HepG2 (cell line): Measurements from ENCODE around the gene MTNR1A. TPM values are rescaled to one million over a fixed set of nuclear protein-coding genes. Genes with fewer than 3 reads are reported as not detected.

Experiments used
- ATAC-seq: fragments of 200-7000 bp; cut with Tn5 transposase; 3 replicates; pipeline ENCODE4 v1.9.1; 2020; ENCODE audit warnings: mild to moderate bottlenecking, moderate library complexity
- BruUV-seq: library from RNA; stranded (reverse); fragments of 400-500 nt; replicated peaks from 2 replicates; lab custom pipeline; 2021; lab: Mats Ljungman, UMichigan
- CTCF ChIA-PET: fragments of 300-600 bp; formaldehyde crosslinking; extraction: SDS; loops from one replicate; lab custom pipeline; 2021; ENCODE audit warnings: low total read pairs, inconsistent platforms, low intra/inter-chr PET ratio; lab: Yijun Ruan, JAX
- POLR2A ChIA-PET: fragments of 350-600 bp; sonication (Branson Sonifier 250); formaldehyde crosslinking; loops from one replicate; lab custom pipeline; 2020; ENCODE audit warnings: antibody characterized with exemption, inconsistent platforms; lab: Yijun Ruan, JAX
- DNase-seq: peaks from one replicate; pipeline ENCODE4 v3.0.0-alpha.2; 2015; ENCODE audit warnings: low spot score
- FAIRE-seq: peaks from 3 replicates; lab custom pipeline; 2011; peaks lifted over from hg19 to GRCh38; lab: Jason Lieb, UNC
- H2AFZ ChIP-seq: one replicate; pipeline ENCODE4 v1.6.1; 2011; ENCODE audit warnings: low read length, inconsistent platforms
- H3K27ac ChIP-seq: fragments of 300-600 bp; 3 replicates; pipeline ENCODE4 v1.8.0; 2011; ENCODE audit warnings: mixed run types, mild to moderate bottlenecking, mixed read lengths, low read length, inconsistent platforms; ENCODE audit not compliant: insufficient read depth; ENCODE audit errors: extremely low read length
- H3K27me3 ChIP-seq, 2 experiments: fragments of 200-600 bp in 1 of 2; 2 replicates in 1 of 2; 3 replicates in 1 of 2; pipeline versions ENCODE4 v1.6.0 to v1.8.0; 2011; ENCODE audit warnings: low read length in 2 of 2, mild to moderate bottlenecking in 2 of 2, moderate library complexity in 2 of 2, inconsistent platforms in 1 of 2; ENCODE audit not compliant: insufficient read depth in 2 of 2, control insufficient read depth in 1 of 2
- H3K36me3 ChIP-seq, 2 experiments: fragments of 200-600 bp in 1 of 2; replicated peaks in 1 of 2; 2 replicates in 1 of 2; 3 replicates in 1 of 2; pipeline versions ENCODE4 v1.5.1 to v1.8.0; 2011; ENCODE audit warnings: low read length in 2 of 2, inconsistent platforms in 1 of 2; ENCODE audit not compliant: insufficient read depth in 2 of 2, control insufficient read depth in 1 of 2
- H3K4me1 ChIP-seq: 2 replicates; pipeline ENCODE4 v1.5.1; 2012; ENCODE audit warnings: low read length, inconsistent platforms; ENCODE audit not compliant: insufficient read depth
- H3K4me2 ChIP-seq: 2 replicates; pipeline ENCODE4 v1.6.0; 2011; ENCODE audit warnings: low read depth, low read length, inconsistent platforms
- H3K4me3 ChIP-seq, 3 experiments: fragments of 200-600 bp in 1 of 3; sonication (generic), shearing (Covaris generic) in 1 of 3; replicated peaks in 1 of 3; 2 replicates each; pipeline ENCODE4 v1.5.1; 2011 to 2016; ENCODE audit warnings: low read length in 3 of 3, inconsistent platforms in 2 of 3, low read depth in 2 of 3, mild to moderate bottlenecking in 2 of 3, control low read depth in 1 of 3, mixed read lengths in 1 of 3; ENCODE audit not compliant: insufficient read depth in 1 of 3
- H3K79me2 ChIP-seq: one replicate; pipeline ENCODE4 v1.6.1; 2011; ENCODE audit warnings: low read length, inconsistent platforms; ENCODE audit not compliant: insufficient read depth
- H3K9ac ChIP-seq: 2 replicates; pipeline ENCODE4 v1.6.0; 2011; ENCODE audit warnings: mild to moderate bottlenecking, low read depth, low read length, inconsistent platforms; ENCODE audit not compliant: insufficient read depth
- H3K9me3 ChIP-seq: 2 replicates; pipeline ENCODE4 v1.5.1; 2012; ENCODE audit warnings: mild to moderate bottlenecking, low read length
- H4K20me1 ChIP-seq: 2 replicates; pipeline ENCODE4 v1.6.0; 2011; ENCODE audit warnings: inconsistent platforms, mild to moderate bottlenecking, low read length, moderate library complexity; ENCODE audit not compliant: insufficient read depth
- NCOA2 ChIP-seq: sonication (generic); formaldehyde crosslinking; IDR thresholded peaks from 2 replicates; pipeline ENCODE4 v1.8.0; 2022; ENCODE audit warnings: inconsistent platforms
- RFX5 ChIP-seq: IDR thresholded peaks from 2 replicates; pipeline ENCODE4 v1.6.1; 2011; ENCODE audit warnings: low read depth, low read length, improper control_type of control experiment
- RXRA ChIP-seq: sonication (generic); formaldehyde crosslinking; IDR thresholded peaks from 2 replicates; pipeline ENCODE4 v1.5.1; 2020; ENCODE audit warnings: missing genetic modification reagents
- SOX13 ChIP-seq, 3 experiments: fragments of 450-650 bp in 1 of 3; sonication (generic) in 1 of 3; formaldehyde crosslinking in 1 of 3; IDR thresholded peaks in 2 of 3; conservative IDR thresholded peaks in 1 of 3; 2 replicates each; pipeline versions ENCODE4 v1.5.0 to v1.6.1; 2016 to 2020; ENCODE audit warnings: antibody characterized with exemption in 1 of 3, mild to moderate bottlenecking in 1 of 3, missing compliant biosample characterization in 1 of 3, missing genetic modification reagents in 1 of 3, moderate library complexity in 1 of 3
- TCF7 ChIP-seq: sonication (generic); IDR thresholded peaks from 2 replicates; pipeline ENCODE4 v1.6.1; 2016; ENCODE audit warnings: antibody characterized with exemption, low read depth
- TMF1 ChIP-seq: sonication (generic); formaldehyde crosslinking; IDR thresholded peaks from 2 replicates; pipeline ENCODE4 v1.8.1; 2022; ENCODE audit warnings: low read depth, missing genetic modification reagents
- ZNF24 ChIP-seq: fragments of 450-650 bp; IDR thresholded peaks from 2 replicates; pipeline ENCODE4 v1.6.1; 2017; ENCODE audit warnings: antibody characterized with exemption, mild to moderate bottlenecking
- ZNF451 ChIP-seq: sonication (generic); formaldehyde crosslinking; IDR thresholded peaks from 2 replicates; pipeline ENCODE4 v1.5.0; 2020; ENCODE audit warnings: mild to moderate bottlenecking, missing genetic modification reagents
- WGBS: methylation state at CpG from one replicate; pipeline ENCODE4 v1.1.6; 2017; ENCODE audit warnings: low lambda C conversion rate; 5-methylcytosine and 5-hydroxymethylcytosine counted together
- in situ Hi-C: cut with HindIII; loops from 2 replicates; pipeline ENCODE4 v1.10.0; 2017; ENCODE audit warnings: low pct_unique_long_range_greater_than_20kb; ENCODE audit not compliant: extremely low pct_ligation_motif_present
- intact Hi-C: fragments of 100-400 bp; cut with micrococcal nuclease; formaldehyde crosslinking; loops from one replicate; pipeline ENCODE4 v1.10.0; 2022; ENCODE audit not compliant: unreplicated experiment
- polyA plus RNA-seq, 8 experiments: library from polyadenylated mRNA; depleted of rRNA in 3 of 8; stranded (reverse) in 7 of 8; unstranded in 1 of 8; fragments of >200 nt; fragmentation: Illumina TruSeq in 4 of 8; extraction: Trizol in 4 of 8; gene quantifications; 2 replicates each; pipeline versions ENCODE4 v1.2.1 to v1.2.3, GENCODE V29; 2011 to 2016; ENCODE audit warnings: low read depth in 4 of 8, missing spikeins in 1 of 8, mixed read lengths in 1 of 8; ENCODE audit not compliant: insufficient read depth in 1 of 8
- total RNA-seq, 5 experiments: library from RNA; depleted of rRNA; stranded (reverse); fragments of >200 nt; fragmentation: Illumina TruSeq; extraction: Trizol; gene quantifications; 2 replicates each; pipeline ENCODE4 v1.2.3, GENCODE V29; 2016; ENCODE audit warnings: low read depth in 1 of 5
- TF ChIP-seq, protein P1 (sequence below): sonication (generic); formaldehyde crosslinking; IDR thresholded peaks from 2 replicates; pipeline ENCODE4 v1.4.0; 2020; ENCODE audit warnings: missing genetic modification reagents
- TF ChIP-seq, protein P2 (sequence below): sonication (generic); formaldehyde crosslinking; IDR thresholded peaks from 2 replicates; pipeline ENCODE4 v1.5.0; 2020; ENCODE audit warnings: missing genetic modification reagents
- TF ChIP-seq, protein P3 (sequence below): sonication (generic); formaldehyde crosslinking; IDR thresholded peaks from 2 replicates; pipeline ENCODE4 v1.4.0; 2020; ENCODE audit warnings: missing genetic modification reagents
- TF ChIP-seq, protein P4 (sequence below): IDR thresholded peaks from 2 replicates; pipeline ENCODE4 v1.4.0; 2020; ENCODE audit warnings: mild to moderate bottlenecking, missing genetic modification reagents

Gene MTNR1A
- total and polyA plus RNA-seq, 2 of the 13 experiments (the other 11 are each of a cell fraction or from before 2014, with no cell fraction given) = not detected

DNA sequence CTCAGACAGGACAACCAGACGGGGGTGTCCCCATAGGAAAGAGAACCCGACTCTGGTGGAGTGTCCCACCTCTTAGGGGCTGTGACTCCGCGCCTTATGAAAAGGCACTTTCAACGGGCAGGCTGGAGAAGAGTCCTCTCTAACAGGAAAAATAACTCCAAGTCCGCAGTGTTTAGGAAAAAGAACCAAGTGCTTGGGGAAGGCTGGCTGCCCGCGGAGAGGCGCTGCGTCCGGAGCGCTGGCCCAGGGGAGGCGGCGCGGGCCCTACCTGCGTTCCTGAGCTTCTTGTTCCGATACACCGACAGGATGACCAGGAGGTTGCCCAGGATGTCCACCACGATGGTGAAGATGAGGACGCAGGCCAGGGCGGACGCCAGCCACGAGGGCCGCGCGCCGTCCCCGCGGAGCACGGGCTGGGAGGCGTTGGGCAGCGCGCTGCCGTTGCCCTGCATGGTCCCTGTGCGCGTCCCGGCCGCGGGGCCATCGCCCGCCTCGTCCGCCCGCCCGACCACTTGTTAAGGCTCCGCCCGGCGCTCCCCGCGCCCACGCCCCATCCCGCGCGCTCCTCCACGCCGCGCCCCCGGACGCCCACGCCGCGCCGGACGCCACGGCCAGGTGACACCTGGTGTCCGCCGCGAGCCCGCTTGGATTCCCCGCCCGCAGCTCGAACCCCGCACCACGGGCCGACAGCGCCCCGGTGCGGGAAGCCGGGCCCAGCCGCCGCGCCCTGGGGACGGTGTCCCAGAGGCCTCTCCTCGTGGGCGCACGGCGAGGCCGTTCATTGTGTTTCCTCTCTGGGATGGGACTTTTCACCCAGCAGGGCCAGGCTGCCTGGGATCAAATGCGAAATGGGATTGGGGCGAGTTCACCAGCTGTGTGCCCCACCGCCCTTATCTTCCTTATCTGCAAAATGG, at the start of gene MTNR1A (continued):
- TF ChIP-seq, protein P1, sequence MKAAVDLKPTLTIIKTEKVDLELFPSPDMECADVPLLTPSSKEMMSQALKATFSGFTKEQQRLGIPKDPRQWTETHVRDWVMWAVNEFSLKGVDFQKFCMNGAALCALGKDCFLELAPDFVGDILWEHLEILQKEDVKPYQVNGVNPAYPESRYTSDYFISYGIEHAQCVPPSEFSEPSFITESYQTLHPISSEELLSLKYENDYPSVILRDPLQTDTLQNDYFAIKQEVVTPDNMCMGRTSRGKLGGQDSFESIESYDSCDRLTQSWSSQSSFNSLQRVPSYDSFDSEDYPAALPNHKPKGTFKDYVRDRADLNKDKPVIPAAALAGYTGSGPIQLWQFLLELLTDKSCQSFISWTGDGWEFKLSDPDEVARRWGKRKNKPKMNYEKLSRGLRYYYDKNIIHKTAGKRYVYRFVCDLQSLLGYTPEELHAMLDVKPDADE = no peak
- TF ChIP-seq RXRA (CRISPR knock-in tag) = no peak
- peak; percentile 60; the same call in 1 of the 2 replicates for TF ChIP-seq TMF1 (CRISPR knock-in tag)

DNA sequence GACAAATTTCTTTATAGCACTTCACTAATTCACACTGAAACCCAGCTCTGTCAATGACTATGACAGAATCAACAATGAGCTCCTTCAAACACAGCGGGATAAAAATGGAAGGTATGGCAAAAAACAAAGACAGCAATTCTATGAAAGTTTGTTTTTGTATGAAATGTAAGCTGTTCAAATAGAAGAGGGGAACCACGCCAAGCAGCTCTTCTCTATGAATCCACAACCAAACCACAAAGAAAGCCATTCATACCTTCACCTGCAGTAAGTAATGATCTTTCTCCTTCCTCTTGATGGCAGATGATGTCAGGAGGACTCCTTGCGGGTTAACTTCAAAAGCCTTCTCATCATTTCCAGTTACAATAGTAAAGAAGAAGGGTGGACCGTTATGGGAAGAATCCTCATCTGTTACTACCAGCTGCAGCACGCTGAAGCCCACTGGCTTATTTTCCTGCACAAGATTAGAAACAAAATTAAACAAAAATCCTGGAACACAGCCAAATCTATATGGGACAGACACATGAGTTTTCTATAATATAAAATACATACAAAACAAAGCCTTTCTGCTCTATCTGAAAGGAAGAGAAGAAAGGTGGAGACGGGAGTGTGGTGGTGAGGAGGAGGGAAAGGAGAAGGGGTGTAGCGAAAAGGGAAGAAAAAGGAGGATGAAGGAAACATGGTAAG, 48.9 kb upstream of the MTNR1A start:
- FAIRE-seq = no peak
- BruUV-seq = no TSS peak

More for the DNA sequence above, 48.9 kb upstream of the MTNR1A start:
- WGBS = 85% methylated on average over 7 of the region's 7 CpGs
- H3K9me3 ChIP-seq = no peaks in the 10 kb centered on the region
- POLR2A ChIA-PET = no interaction called here
- no peak overlapping the region for H3K4me3 ChIP-seq
- TF ChIP-seq, protein P2, sequence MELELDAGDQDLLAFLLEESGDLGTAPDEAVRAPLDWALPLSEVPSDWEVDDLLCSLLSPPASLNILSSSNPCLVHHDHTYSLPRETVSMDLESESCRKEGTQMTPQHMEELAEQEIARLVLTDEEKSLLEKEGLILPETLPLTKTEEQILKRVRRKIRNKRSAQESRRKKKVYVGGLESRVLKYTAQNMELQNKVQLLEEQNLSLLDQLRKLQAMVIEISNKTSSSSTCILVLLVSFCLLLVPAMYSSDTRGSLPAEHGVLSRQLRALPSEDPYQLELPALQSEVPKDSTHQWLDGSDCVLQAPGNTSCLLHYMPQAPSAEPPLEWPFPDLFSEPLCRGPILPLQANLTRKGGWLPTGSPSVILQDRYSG (CRISPR knock-in tag) = no peak
- TF ChIP-seq NCOA2 (CRISPR knock-in tag) (peak; percentile 23; the same call in 1 of the 2 replicates), ZNF451 (CRISPR knock-in tag) (no peak), ZNF24 (0 out of 2 replicates have a peak, but pooled peaks have one; percentile 11), RFX5 (no peak), SOX13 (IDR thresholded peaks at IDR 0.05) (no peak), SOX13 (CRISPR knock-in tag; conservative IDR thresholded peaks at IDR 0.05 in 1 of 2, IDR thresholded peaks at IDR 0.05 in 1 of 2) (peak in 1 of 2 experiments; percentile 52; a peak in 1 of 4 replicates), TCF7 (0 out of 2 replicates have a peak, but pooled peaks have one; percentile 13)
- TF ChIP-seq, protein P3, sequence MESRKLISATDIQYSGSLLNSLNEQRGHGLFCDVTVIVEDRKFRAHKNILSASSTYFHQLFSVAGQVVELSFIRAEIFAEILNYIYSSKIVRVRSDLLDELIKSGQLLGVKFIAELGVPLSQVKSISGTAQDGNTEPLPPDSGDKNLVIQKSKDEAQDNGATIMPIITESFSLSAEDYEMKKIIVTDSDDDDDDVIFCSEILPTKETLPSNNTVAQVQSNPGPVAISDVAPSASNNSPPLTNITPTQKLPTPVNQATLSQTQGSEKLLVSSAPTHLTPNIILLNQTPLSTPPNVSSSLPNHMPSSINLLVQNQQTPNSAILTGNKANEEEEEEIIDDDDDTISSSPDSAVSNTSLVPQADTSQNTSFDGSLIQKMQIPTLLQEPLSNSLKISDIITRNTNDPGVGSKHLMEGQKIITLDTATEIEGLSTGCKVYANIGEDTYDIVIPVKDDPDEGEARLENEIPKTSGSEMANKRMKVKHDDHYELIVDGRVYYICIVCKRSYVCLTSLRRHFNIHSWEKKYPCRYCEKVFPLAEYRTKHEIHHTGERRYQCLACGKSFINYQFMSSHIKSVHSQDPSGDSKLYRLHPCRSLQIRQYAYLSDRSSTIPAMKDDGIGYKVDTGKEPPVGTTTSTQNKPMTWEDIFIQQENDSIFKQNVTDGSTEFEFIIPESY = peak; percentile 69
- TF ChIP-seq, protein P4, sequence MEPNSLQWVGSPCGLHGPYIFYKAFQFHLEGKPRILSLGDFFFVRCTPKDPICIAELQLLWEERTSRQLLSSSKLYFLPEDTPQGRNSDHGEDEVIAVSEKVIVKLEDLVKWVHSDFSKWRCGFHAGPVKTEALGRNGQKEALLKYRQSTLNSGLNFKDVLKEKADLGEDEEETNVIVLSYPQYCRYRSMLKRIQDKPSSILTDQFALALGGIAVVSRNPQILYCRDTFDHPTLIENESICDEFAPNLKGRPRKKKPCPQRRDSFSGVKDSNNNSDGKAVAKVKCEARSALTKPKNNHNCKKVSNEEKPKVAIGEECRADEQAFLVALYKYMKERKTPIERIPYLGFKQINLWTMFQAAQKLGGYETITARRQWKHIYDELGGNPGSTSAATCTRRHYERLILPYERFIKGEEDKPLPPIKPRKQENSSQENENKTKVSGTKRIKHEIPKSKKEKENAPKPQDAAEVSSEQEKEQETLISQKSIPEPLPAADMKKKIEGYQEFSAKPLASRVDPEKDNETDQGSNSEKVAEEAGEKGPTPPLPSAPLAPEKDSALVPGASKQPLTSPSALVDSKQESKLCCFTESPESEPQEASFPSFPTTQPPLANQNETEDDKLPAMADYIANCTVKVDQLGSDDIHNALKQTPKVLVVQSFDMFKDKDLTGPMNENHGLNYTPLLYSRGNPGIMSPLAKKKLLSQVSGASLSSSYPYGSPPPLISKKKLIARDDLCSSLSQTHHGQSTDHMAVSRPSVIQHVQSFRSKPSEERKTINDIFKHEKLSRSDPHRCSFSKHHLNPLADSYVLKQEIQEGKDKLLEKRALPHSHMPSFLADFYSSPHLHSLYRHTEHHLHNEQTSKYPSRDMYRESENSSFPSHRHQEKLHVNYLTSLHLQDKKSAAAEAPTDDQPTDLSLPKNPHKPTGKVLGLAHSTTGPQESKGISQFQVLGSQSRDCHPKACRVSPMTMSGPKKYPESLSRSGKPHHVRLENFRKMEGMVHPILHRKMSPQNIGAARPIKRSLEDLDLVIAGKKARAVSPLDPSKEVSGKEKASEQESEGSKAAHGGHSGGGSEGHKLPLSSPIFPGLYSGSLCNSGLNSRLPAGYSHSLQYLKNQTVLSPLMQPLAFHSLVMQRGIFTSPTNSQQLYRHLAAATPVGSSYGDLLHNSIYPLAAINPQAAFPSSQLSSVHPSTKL (CRISPR knock-in tag) = peak; percentile 24; the same call in 1 of the 2 replicates
- H4K20me1 ChIP-seq = no peaks in the 10 kb centered on the region
- CTCF ChIA-PET = no interaction called here
- H3K9ac ChIP-seq = no peak overlapping the region
- intact Hi-C loops = loop anchor here (5.0 kb wide), 1 partner anchor 118 kb away; the partner anchor contains the start of gene FAT1
- H3K4me2 ChIP-seq = no peak overlapping the region
- no peaks in the 10 kb centered on the region for H3K27me3 ChIP-seq
- no peak overlapping the region for H2AFZ ChIP-seq
- ATAC-seq (no peak), DNase-seq (peak; percentile 59)
- in situ Hi-C loops = no loop called here
- peaks cover 42 to 92% of the 10 kb centered on the region in 2 experiments for H3K36me3 ChIP-seq
- no peaks in the 10 kb centered on the region for H3K4me1 ChIP-seq
- no peaks in the 10 kb centered on the region for H3K79me2 ChIP-seq
- H3K27ac ChIP-seq = no peak overlapping the region
